HepG2 (cell line): ENCODE measurements around the gene DDAH1. TPM values are rescaled to one million over a fixed set of nuclear protein-coding genes. Genes with fewer than 3 reads are reported as not detected.

Experiments
- AHDC1 ChIP-seq: sonication (generic); formaldehyde crosslinking; IDR thresholded peaks from 2 replicates; pipeline ENCODE4 v1.5.1; 2020; ENCODE audit warnings: mild to moderate bottlenecking, missing genetic modification reagents, borderline replicate concordance
- ARNT ChIP-seq: fragments of 450-650 bp; IDR thresholded peaks from 2 replicates; pipeline ENCODE4 v1.6.1; 2017
- DMAP1 ChIP-seq: IDR thresholded peaks from 2 replicates; pipeline ENCODE4 v1.6.1; 2016
- GATAD2A ChIP-seq: IDR thresholded peaks from 2 replicates; pipeline ENCODE4 v1.6.1; 2016
- GLMP ChIP-seq: sonication (generic); formaldehyde crosslinking; IDR thresholded peaks from 2 replicates; pipeline ENCODE4 v1.9.0; 2021; ENCODE audit warnings: missing genetic modification reagents, mild to moderate bottlenecking, borderline replicate concordance
- HMG20A ChIP-seq: IDR thresholded peaks from 2 replicates; pipeline ENCODE4 v1.6.1; 2016; ENCODE audit warnings: borderline replicate concordance
- HNF1B ChIP-seq: sonication (generic); formaldehyde crosslinking; IDR thresholded peaks from 2 replicates; pipeline ENCODE4 v1.5.1; 2020; ENCODE audit warnings: mild to moderate bottlenecking, moderate library complexity, missing genetic modification reagents
- SAP130 ChIP-seq: IDR thresholded peaks from 2 replicates; pipeline ENCODE4 v1.6.1; 2016; ENCODE audit warnings: low read depth
- SOX13 ChIP-seq, 3 experiments: fragments of 450-650 bp in 1 of 3; sonication (generic) in 1 of 3; formaldehyde crosslinking in 1 of 3; IDR thresholded peaks in 2 of 3; conservative IDR thresholded peaks in 1 of 3; 2 replicates each; pipeline versions ENCODE4 v1.5.0 to v1.6.1; 2016 to 2020; ENCODE audit warnings: antibody characterized with exemption in 1 of 3, mild to moderate bottlenecking in 1 of 3, missing compliant biosample characterization in 1 of 3, missing genetic modification reagents in 1 of 3, moderate library complexity in 1 of 3
- TGIF2 ChIP-seq: IDR thresholded peaks from 2 replicates; pipeline ENCODE4 v1.6.1; 2016; ENCODE audit warnings: control low read depth, missing compliant biosample characterization
- ZNF331 ChIP-seq: sonication (generic); formaldehyde crosslinking; IDR thresholded peaks from 2 replicates; pipeline ENCODE4 v1.4.0; 2020; ENCODE audit warnings: missing genetic modification reagents
- ZNF431 ChIP-seq: sonication (generic); formaldehyde crosslinking; IDR thresholded peaks from 2 replicates; pipeline ENCODE4 v1.9.0; 2022; ENCODE audit warnings: missing genetic modification reagents, low read depth, mild to moderate bottlenecking, borderline replicate concordance
- polyA plus RNA-seq, 8 experiments: library from polyadenylated mRNA; depleted of rRNA in 3 of 8; stranded (reverse) in 7 of 8; unstranded in 1 of 8; fragments of >200 nt; fragmentation: Illumina TruSeq in 4 of 8; extraction: Trizol in 4 of 8; gene quantifications; 2 replicates each; pipeline versions ENCODE4 v1.2.1 to v1.2.3, GENCODE V29; 2011 to 2016; ENCODE audit warnings: low read depth in 4 of 8, missing spikeins in 1 of 8, mixed read lengths in 1 of 8; ENCODE audit not compliant: insufficient read depth in 1 of 8
- total RNA-seq, 5 experiments: library from RNA; depleted of rRNA; stranded (reverse); fragments of >200 nt; fragmentation: Illumina TruSeq; extraction: Trizol; gene quantifications; 2 replicates each; pipeline ENCODE4 v1.2.3, GENCODE V29; 2016; ENCODE audit warnings: low read depth in 1 of 5
- TF ChIP-seq, protein P1 (sequence below): IDR thresholded peaks from 2 replicates; pipeline ENCODE4 v1.6.1; 2016
- TF ChIP-seq, protein P2 (sequence below): sonication (generic); formaldehyde crosslinking; IDR thresholded peaks from 2 replicates; pipeline ENCODE4 v1.8.1; 2023; ENCODE audit warnings: mild to moderate bottlenecking, inconsistent platforms, moderate library complexity, missing genetic modification reagents, borderline replicate concordance
- TF ChIP-seq, protein P3 (sequence below): sonication (generic); formaldehyde crosslinking; IDR thresholded peaks from 2 replicates; pipeline ENCODE4 v1.5.0; 2020; ENCODE audit warnings: missing genetic modification reagents

Gene DDAH1
- total and polyA plus RNA-seq, 2 of the 13 experiments (the other 11 are each of a cell fraction or from before 2014, with no cell fraction given): 39.7 to 64.4 TPM

DNA sequence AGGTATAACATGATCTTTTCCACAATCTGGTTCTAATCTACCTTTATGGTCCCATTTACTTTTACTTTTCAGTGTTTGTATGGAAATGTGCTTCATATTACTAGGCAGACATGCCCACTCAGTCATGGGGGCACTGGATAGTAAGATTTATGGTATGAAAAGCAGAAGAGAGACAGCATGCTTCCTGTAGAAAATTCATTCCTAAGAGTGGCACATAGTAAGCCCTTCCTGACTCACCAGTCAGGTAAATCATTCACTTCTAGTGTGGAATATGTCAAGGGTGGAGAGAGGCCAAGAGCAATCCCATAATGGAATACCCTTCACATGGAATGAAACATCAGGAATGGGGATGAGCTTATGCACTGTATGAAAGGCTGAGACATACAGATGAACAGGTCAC is 139.0 kb downstream of the DDAH1 start (continued):
- peak; percentile 25; the same call in 1 of the 2 replicates for TF ChIP-seq AHDC1 (CRISPR knock-in tag)
- TF ChIP-seq DMAP1: no peak
- peak; percentile 52; the same call in 1 of the 2 replicates for TF ChIP-seq HNF1B (CRISPR knock-in tag)
- no peak for TF ChIP-seq ARNT
- no peak for TF ChIP-seq TGIF2
- peak; percentile 58; the same call in 1 of the 2 replicates for TF ChIP-seq HMG20A
- TF ChIP-seq ZNF431 (CRISPR knock-in tag): no peak
- TF ChIP-seq, protein P1, sequence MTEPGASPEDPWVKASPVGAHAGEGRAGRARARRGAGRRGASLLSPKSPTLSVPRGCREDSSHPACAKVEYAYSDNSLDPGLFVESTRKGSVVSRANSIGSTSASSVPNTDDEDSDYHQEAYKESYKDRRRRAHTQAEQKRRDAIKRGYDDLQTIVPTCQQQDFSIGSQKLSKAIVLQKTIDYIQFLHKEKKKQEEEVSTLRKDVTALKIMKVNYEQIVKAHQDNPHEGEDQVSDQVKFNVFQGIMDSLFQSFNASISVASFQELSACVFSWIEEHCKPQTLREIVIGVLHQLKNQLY (CRISPR knock-in tag): no peak
- TF ChIP-seq ZNF331 (CRISPR knock-in tag): no peak
- TF ChIP-seq SOX13 (IDR thresholded peaks at IDR 0.05): no peak
- TF ChIP-seq SOX13 (CRISPR knock-in tag; conservative IDR thresholded peaks at IDR 0.05 in 1 of 2, IDR thresholded peaks at IDR 0.05 in 1 of 2): 0 out of 4 replicates have a peak, but pooled peaks of 1 of the 2 experiments have one; percentile 23
- TF ChIP-seq, protein P2, sequence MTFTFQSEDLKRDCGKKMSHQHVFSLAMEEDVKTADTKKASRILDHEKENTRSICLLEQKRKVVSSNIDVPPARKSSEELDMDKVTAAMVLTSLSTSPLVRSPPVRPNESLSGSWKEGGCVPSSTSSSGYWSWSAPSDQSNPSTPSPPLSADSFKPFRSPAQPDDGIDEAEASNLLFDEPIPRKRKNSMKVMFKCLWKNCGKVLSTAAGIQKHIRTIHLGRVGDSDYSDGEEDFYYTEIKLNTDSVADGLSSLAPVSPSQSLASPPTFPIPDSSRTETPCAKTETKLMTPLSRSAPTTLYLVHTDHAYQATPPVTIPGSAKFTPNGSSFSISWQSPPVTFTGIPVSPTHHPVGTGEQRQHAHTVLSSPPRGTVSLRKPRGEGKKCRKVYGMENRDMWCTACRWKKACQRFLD (CRISPR knock-in tag): no peak
- TF ChIP-seq, protein P3, sequence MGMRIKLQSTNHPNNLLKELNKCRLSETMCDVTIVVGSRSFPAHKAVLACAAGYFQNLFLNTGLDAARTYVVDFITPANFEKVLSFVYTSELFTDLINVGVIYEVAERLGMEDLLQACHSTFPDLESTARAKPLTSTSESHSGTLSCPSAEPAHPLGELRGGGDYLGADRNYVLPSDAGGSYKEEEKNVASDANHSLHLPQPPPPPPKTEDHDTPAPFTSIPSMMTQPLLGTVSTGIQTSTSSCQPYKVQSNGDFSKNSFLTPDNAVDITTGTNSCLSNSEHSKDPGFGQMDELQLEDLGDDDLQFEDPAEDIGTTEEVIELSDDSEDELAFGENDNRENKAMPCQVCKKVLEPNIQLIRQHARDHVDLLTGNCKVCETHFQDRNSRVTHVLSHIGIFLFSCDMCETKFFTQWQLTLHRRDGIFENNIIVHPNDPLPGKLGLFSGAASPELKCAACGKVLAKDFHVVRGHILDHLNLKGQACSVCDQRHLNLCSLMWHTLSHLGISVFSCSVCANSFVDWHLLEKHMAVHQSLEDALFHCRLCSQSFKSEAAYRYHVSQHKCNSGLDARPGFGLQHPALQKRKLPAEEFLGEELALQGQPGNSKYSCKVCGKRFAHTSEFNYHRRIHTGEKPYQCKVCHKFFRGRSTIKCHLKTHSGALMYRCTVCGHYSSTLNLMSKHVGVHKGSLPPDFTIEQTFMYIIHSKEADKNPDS (CRISPR knock-in tag): no peak
- peak; percentile 72 for TF ChIP-seq SAP130
- TF ChIP-seq GATAD2A (CRISPR knock-in tag): peak; percentile 49; the same call in 1 of the 2 replicates
- no peak for TF ChIP-seq GLMP (CRISPR knock-in tag)
